Mammary epithelial cell (primary cell): ENCODE results near the gene TELO2.

ENCODE experiments used
- EZH2 ChIP-seq: IDR thresholded peaks from 2 replicates; pipeline ENCODE4 v1.6.1; 2012; ENCODE audit warnings: low read length, inconsistent platforms, borderline replicate concordance
- TF ChIP-seq, protein P1 (sequence below), 2 donors: IDR thresholded peaks in 1 of 2; conservative IDR thresholded peaks in 1 of 2; 2 replicates each; pipeline ENCODE4 v1.5.1; 2011 to 2012; ENCODE audit warnings: inconsistent platforms in 2 of 2, low read length in 2 of 2, mild to moderate bottlenecking in 2 of 2, control low read depth in 1 of 2, low read depth in 1 of 2; ENCODE audit not compliant: insufficient read depth in 1 of 2; ENCODE audit errors: extremely low read depth in 1 of 2

DNA sequence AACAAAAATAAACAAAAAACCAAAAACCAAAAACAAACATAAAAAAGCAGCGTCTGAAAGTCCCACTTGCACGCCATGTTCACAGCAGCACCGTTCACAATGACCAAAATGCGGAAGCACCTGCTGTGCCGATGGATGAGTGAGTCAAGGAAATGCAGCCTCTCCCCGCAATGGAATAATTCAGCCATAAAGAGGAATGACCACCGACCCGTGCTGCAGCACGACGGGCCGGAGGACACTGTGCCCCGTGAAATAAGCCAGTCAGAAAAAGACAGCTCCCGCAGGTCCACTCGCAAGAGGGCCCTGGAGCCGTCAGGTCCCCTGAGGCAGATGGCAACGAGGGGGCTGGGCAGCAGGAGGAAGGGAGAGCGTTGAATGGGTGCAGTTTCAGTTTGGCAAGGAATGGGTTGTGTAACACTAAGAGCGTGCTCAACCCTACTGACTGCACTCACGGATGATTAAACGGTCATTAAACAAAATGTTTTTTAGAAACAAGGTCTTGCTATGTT, 23.4 kb upstream of the TELO2 start:
- TF ChIP-seq, protein P1, sequence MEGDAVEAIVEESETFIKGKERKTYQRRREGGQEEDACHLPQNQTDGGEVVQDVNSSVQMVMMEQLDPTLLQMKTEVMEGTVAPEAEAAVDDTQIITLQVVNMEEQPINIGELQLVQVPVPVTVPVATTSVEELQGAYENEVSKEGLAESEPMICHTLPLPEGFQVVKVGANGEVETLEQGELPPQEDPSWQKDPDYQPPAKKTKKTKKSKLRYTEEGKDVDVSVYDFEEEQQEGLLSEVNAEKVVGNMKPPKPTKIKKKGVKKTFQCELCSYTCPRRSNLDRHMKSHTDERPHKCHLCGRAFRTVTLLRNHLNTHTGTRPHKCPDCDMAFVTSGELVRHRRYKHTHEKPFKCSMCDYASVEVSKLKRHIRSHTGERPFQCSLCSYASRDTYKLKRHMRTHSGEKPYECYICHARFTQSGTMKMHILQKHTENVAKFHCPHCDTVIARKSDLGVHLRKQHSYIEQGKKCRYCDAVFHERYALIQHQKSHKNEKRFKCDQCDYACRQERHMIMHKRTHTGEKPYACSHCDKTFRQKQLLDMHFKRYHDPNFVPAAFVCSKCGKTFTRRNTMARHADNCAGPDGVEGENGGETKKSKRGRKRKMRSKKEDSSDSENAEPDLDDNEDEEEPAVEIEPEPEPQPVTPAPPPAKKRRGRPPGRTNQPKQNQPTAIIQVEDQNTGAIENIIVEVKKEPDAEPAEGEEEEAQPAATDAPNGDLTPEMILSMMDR (conservative IDR thresholded peaks at IDR 0.05 in 1 of 2, IDR thresholded peaks at IDR 0.05 in 1 of 2; ENCODE audit: extremely low read depth in 1 of 2, insufficient read depth in 1 of 2, low read depth in 1 of 2, low read length in 2 of 2), result no peak
- TF ChIP-seq EZH2, result no peak
